ENCODE data around the gene SLC22A16.
"Not testable (repeated sequence)": the region's sequence is repeated elsewhere in the genome, so short reads cannot be mapped to it uniquely, and the experiment has no call there.

Gene SLC22A16

GRCh38 chr6:110490110-110490509 lies 13.7 kb upstream of the SLC22A16 start:
- no peak for DNase-seq

GRCh38 chr6:110488606-110489190 lies 12.3 kb upstream of the SLC22A16 start:
- DNase-seq: no peak

GRCh38 chr6:110487968-110488381 lies 11.6 kb upstream of the SLC22A16 start:
- not testable (repeated sequence) for DNase-seq

- no peak for DNase-seq
Measured at GRCh38 chr6:110486756-110487155, 10.3 kb upstream of the SLC22A16 start.

GRCh38 chr6:110485491-110485890 lies 9.1 kb upstream of the SLC22A16 start:
- DNase-seq: no peak

GRCh38 chr6:110484321-110484720 lies 7.9 kb upstream of the SLC22A16 start:
- no peak for DNase-seq

GRCh38 chr6:110482774-110483400 lies 6.5 kb upstream of the SLC22A16 start:
- no peak for DNase-seq

- no peak for DNase-seq
Measured at GRCh38 chr6:110481081-110481480, 4.7 kb upstream of the SLC22A16 start.

- DNase-seq: no peak
Measured at GRCh38 chr6:110475066-110475653, 1.3 kb downstream of the SLC22A16 start.

- no peak for DNase-seq
Measured at GRCh38 chr6:110474500-110474899, 1.9 kb downstream of the SLC22A16 start.

GRCh38 chr6:110472739-110473138 lies 3.7 kb downstream of the SLC22A16 start:
- no peak for DNase-seq

GRCh38 chr6:110471726-110472365 lies 4.6 kb downstream of the SLC22A16 start:
- no peak for DNase-seq

GRCh38 chr6:110468731-110469130 lies 7.7 kb downstream of the SLC22A16 start:
- DNase-seq: no peak

GRCh38 chr6:110467566-110468140 lies 8.8 kb downstream of the SLC22A16 start:
- DNase-seq: no peak

- DNase-seq: no peak
Measured at GRCh38 chr6:110462884-110463481, 13.4 kb downstream of the SLC22A16 start.

- DNase-seq: no peak
Measured at GRCh38 chr6:110461376-110461775, 15.0 kb downstream of the SLC22A16 start.

GRCh38 chr6:110459137-110459536 lies 17.3 kb downstream of the SLC22A16 start:
- DNase-seq: no peak

- no peak for DNase-seq
Measured at GRCh38 chr6:110458476-110458875, 17.9 kb downstream of the SLC22A16 start.

GRCh38 chr6:110457567-110458175 lies 18.7 kb downstream of the SLC22A16 start:
- DNase-seq: not testable (repeated sequence)

GRCh38 chr6:110456694-110457093 lies 19.7 kb downstream of the SLC22A16 start:
- DNase-seq: no peak

GRCh38 chr6:110449541-110449895 lies 26.9 kb downstream of the SLC22A16 start:
- DNase-seq: no peak

- no peak for DNase-seq
Measured at GRCh38 chr6:110448846-110449540, 27.4 kb downstream of the SLC22A16 start.
